Stimulated activated CD4-positive, alpha-beta T cell treated with anti-CD3 and anti-CD28 coated beads, Interleukin-2, amount 100 ng/mL, for 24 hours (primary cell): Measurements from ENCODE around the gene THSD4.

ENCODE experiments used
- DNase-seq, 2 donors: peaks; one replicate each; pipeline ENCODE4 v3.0.0-alpha.2; 2020

Gene THSD4

GRCh38 chr15:71747128-71748083 is 632.1 kb downstream of the THSD4 start:
- DNase-seq: no peak

- DNase-seq: no peak
Observed at GRCh38 chr15:71748293-71748718, 633.0 kb downstream of the THSD4 start.

- DNase-seq: no peak
Observed at GRCh38 chr15:71749500-71749899, 634.2 kb downstream of the THSD4 start.

GRCh38 chr15:71752128-71752527 is 636.9 kb downstream of the THSD4 start:
- no peak for DNase-seq

- DNase-seq: no peak
Observed at GRCh38 chr15:71752604-71753289, 637.5 kb downstream of the THSD4 start.

- no peak for DNase-seq
Observed at GRCh38 chr15:71753346-71753745, 638.1 kb downstream of the THSD4 start.

GRCh38 chr15:71754660-71755059 is 639.4 kb downstream of the THSD4 start:
- DNase-seq: no peak

- no peak for DNase-seq
Observed at GRCh38 chr15:71755092-71755970, 640.1 kb downstream of the THSD4 start.

GRCh38 chr15:71756599-71757352 is 641.5 kb downstream of the THSD4 start:
- no peak for DNase-seq

GRCh38 chr15:71757741-71758530 is 642.7 kb downstream of the THSD4 start:
- no peak for DNase-seq

GRCh38 chr15:71758711-71759110 is 643.4 kb downstream of the THSD4 start:
- DNase-seq: no peak

GRCh38 chr15:71760852-71761251 is 645.6 kb downstream of the THSD4 start:
- no peak for DNase-seq

GRCh38 chr15:71761649-71762048 is 646.4 kb downstream of the THSD4 start:
- DNase-seq: no peak

GRCh38 chr15:71768184-71768583 is 652.9 kb downstream of the THSD4 start:
- DNase-seq: no peak

GRCh38 chr15:71773206-71773859 is 658.1 kb downstream of the THSD4 start:
- DNase-seq: no peak

GRCh38 chr15:71775856-71776255 is 660.6 kb downstream of the THSD4 start:
- DNase-seq: no peak

- DNase-seq: no peak
Observed at GRCh38 chr15:71776304-71776703, 661.0 kb downstream of the THSD4 start.

- DNase-seq: no peak
Observed at GRCh38 chr15:71777216-71777943, 662.1 kb downstream of the THSD4 start.

GRCh38 chr15:71779073-71779797 is 664.0 kb downstream of the THSD4 start:
- DNase-seq: no peak
